ENCODE measurements around the gene ABCA8.

The ABCA8 gene

GRCh38 chr17:68897557-68897956 is 57.6 kb downstream of the ABCA8 start:
- no peak overlapping the region for H2AK5ac ChIP-seq (ENCODE audit: low read depth, low read length)
- no peak overlapping the region for H3K23ac ChIP-seq (ENCODE audit: low read depth, low read length, poor library complexity)
- H3K18ac ChIP-seq (ENCODE audit: low read length): no peak overlapping the region
- no peak overlapping the region for H2AFZ ChIP-seq (ENCODE audit: low read length)
- DNase-seq (ENCODE audit: low spot score): no peak
- H4K8ac ChIP-seq (ENCODE audit: low read depth, low read length): no peak overlapping the region
- no peak overlapping the region for H3K4ac ChIP-seq (ENCODE audit: low read length)
- no peaks in the 10 kb centered on the region for H3K4me1 ChIP-seq (ENCODE audit: control insufficient read depth in 2 of 2, insufficient read depth in 1 of 2, low read depth in 1 of 2, low read length in 2 of 2)
- H2BK5ac ChIP-seq (ENCODE audit: low read length): no peak overlapping the region
- H3K36me3 ChIP-seq (replicated peaks in 1 of 2; ENCODE audit: control insufficient read depth in 2 of 2, insufficient read depth in 2 of 2, low read length in 2 of 2): peaks cover 0 to 7% of the 10 kb centered on the region in 2 donors
- H2BK15ac ChIP-seq (ENCODE audit: low read length): no peak overlapping the region
- H3K27ac ChIP-seq (replicated peaks; ENCODE audit: low read length): no peak overlapping the region
- H3K9me3 ChIP-seq (replicated peaks in 1 of 2; ENCODE audit: control insufficient read depth in 2 of 2, insufficient read depth in 1 of 2, low read depth in 1 of 2, low read length in 2 of 2): peaks cover 0 to 11% of the 10 kb centered on the region in 2 donors
- no peak overlapping the region for H2BK12ac ChIP-seq (ENCODE audit: low read length)
- no peak overlapping the region for H3K14ac ChIP-seq (ENCODE audit: low read length)
- H3K27me3 ChIP-seq (ENCODE audit: control insufficient read depth in 3 of 3, insufficient read depth in 3 of 3, low read depth in 1 of 3, low read length in 3 of 3): no peaks in the 10 kb centered on the region
- no peak overlapping the region for H3K4me3 ChIP-seq (ENCODE audit: low read length in 2 of 2)
- H2BK120ac ChIP-seq (ENCODE audit: low read depth, low read length): no peak overlapping the region
- H3K79me1 ChIP-seq (ENCODE audit: low read depth, low read length): no peaks in the 10 kb centered on the region
- no peak overlapping the region for H3K9ac ChIP-seq (ENCODE audit: low read depth, low read length, poor library complexity)
- no peak overlapping the region for H3K4me2 ChIP-seq (ENCODE audit: insufficient read depth, low read length, poor library complexity, severe bottlenecking)
- no peak overlapping the region for H4K91ac ChIP-seq (ENCODE audit: low read depth, low read length, poor library complexity)

- no peak overlapping the region for H4K8ac ChIP-seq (ENCODE audit: low read depth, low read length)
- no peaks in the 10 kb centered on the region for H3K4me1 ChIP-seq (ENCODE audit: control insufficient read depth in 2 of 2, insufficient read depth in 1 of 2, low read depth in 1 of 2, low read length in 2 of 2)
- no peak overlapping the region for H2BK12ac ChIP-seq (ENCODE audit: low read length)
- H2AFZ ChIP-seq (ENCODE audit: low read length): no peak overlapping the region
- no peak overlapping the region for H2AK5ac ChIP-seq (ENCODE audit: low read depth, low read length)
- no peak overlapping the region for H3K4ac ChIP-seq (ENCODE audit: low read length)
- H2BK5ac ChIP-seq (ENCODE audit: low read length): no peak overlapping the region
- peaks cover 0 to 9% of the 10 kb centered on the region in 2 donors for H3K9me3 ChIP-seq (replicated peaks in 1 of 2; ENCODE audit: control insufficient read depth in 2 of 2, insufficient read depth in 1 of 2, low read depth in 1 of 2, low read length in 2 of 2)
- H2BK15ac ChIP-seq (ENCODE audit: low read length): no peak overlapping the region
- no peak for DNase-seq (ENCODE audit: low spot score)
- no peak overlapping the region for H3K14ac ChIP-seq (ENCODE audit: low read length)
- no peak overlapping the region for H3K9ac ChIP-seq (ENCODE audit: low read depth, low read length, poor library complexity)
- H3K36me3 ChIP-seq (replicated peaks in 1 of 2; ENCODE audit: control insufficient read depth in 2 of 2, insufficient read depth in 2 of 2, low read length in 2 of 2): no peaks in the 10 kb centered on the region
- no peak overlapping the region for H3K18ac ChIP-seq (ENCODE audit: low read length)
- H3K27ac ChIP-seq (replicated peaks; ENCODE audit: low read length): no peak overlapping the region
- no peak overlapping the region for H2BK120ac ChIP-seq (ENCODE audit: low read depth, low read length)
- H4K91ac ChIP-seq (ENCODE audit: low read depth, low read length, poor library complexity): no peak overlapping the region
- no CpG with 5 or more reads among the region's 5 CpGs for WGBS, 2 donors (ENCODE audit: extremely low coverage in 2 of 2, insufficient read length in 2 of 2, insufficient replicate concordance in 1 of 2)
- no peaks in the 10 kb centered on the region for H3K27me3 ChIP-seq (ENCODE audit: control insufficient read depth in 3 of 3, insufficient read depth in 3 of 3, low read depth in 1 of 3, low read length in 3 of 3)
- no peak overlapping the region for H3K4me2 ChIP-seq (ENCODE audit: insufficient read depth, low read length, poor library complexity, severe bottlenecking)
- H3K23ac ChIP-seq (ENCODE audit: low read depth, low read length, poor library complexity): no peak overlapping the region
- no peak overlapping the region for H3K4me3 ChIP-seq (ENCODE audit: low read length in 2 of 2)
- no peaks in the 10 kb centered on the region for H3K79me1 ChIP-seq (ENCODE audit: low read depth, low read length)
Observed at GRCh38 chr17:68892658-68893057, 62.5 kb downstream of the ABCA8 start.

GRCh38 chr17:68892193-68892592 is 63.0 kb downstream of the ABCA8 start:
- no peak for DNase-seq (ENCODE audit: low spot score)
- Histone ChIP-seq H2BK12ac (ENCODE audit: low read length) (no peak overlapping the region), H3K18ac (ENCODE audit: low read length) (no peak overlapping the region), H3K27me3 (ENCODE audit: control insufficient read depth in 3 of 3, insufficient read depth in 3 of 3, low read depth in 1 of 3, low read length in 3 of 3) (no peaks in the 10 kb centered on the region), H3K4ac (ENCODE audit: low read length) (no peak overlapping the region), H2BK15ac (ENCODE audit: low read length) (no peak overlapping the region), H4K91ac (ENCODE audit: low read depth, low read length, poor library complexity) (no peak overlapping the region), H3K14ac (ENCODE audit: low read length) (no peak overlapping the region), H3K23ac (ENCODE audit: low read depth, low read length, poor library complexity) (no peak overlapping the region), H3K4me2 (ENCODE audit: insufficient read depth, low read length, poor library complexity, severe bottlenecking) (no peak overlapping the region), H2BK5ac (ENCODE audit: low read length) (no peak overlapping the region), H2BK120ac (ENCODE audit: low read depth, low read length) (no peak overlapping the region), H3K27ac (replicated peaks; ENCODE audit: low read length) (no peak overlapping the region), H2AFZ (ENCODE audit: low read length) (no peak overlapping the region), H2AK5ac (ENCODE audit: low read depth, low read length) (no peak overlapping the region), H3K9me3 (replicated peaks in 1 of 2; ENCODE audit: control insufficient read depth in 2 of 2, insufficient read depth in 1 of 2, low read depth in 1 of 2, low read length in 2 of 2) (peaks cover 0 to 5% of the 10 kb centered on the region in 2 donors), H3K4me3 (ENCODE audit: low read length in 2 of 2) (no peak overlapping the region), H3K79me1 (ENCODE audit: low read depth, low read length) (no peaks in the 10 kb centered on the region), H3K9ac (ENCODE audit: low read depth, low read length, poor library complexity) (no peak overlapping the region), H3K4me1 (ENCODE audit: control insufficient read depth in 2 of 2, insufficient read depth in 1 of 2, low read depth in 1 of 2, low read length in 2 of 2) (no peaks in the 10 kb centered on the region), H3K36me3 (replicated peaks in 1 of 2; ENCODE audit: control insufficient read depth in 2 of 2, insufficient read depth in 2 of 2, low read length in 2 of 2) (no peaks in the 10 kb centered on the region), H4K8ac (ENCODE audit: low read depth, low read length) (no peak overlapping the region)
- no CpG with 5 or more reads among the region's 1 CpG for WGBS, 2 donors (ENCODE audit: extremely low coverage in 2 of 2, insufficient read length in 2 of 2, insufficient replicate concordance in 1 of 2)

- no peak overlapping the region for H3K4ac ChIP-seq (ENCODE audit: low read length)
- DNase-seq (ENCODE audit: low spot score): no peak
- H2BK12ac ChIP-seq (ENCODE audit: low read length): no peak overlapping the region
- H4K8ac ChIP-seq (ENCODE audit: low read depth, low read length): no peak overlapping the region
- H2AFZ ChIP-seq (ENCODE audit: low read length): no peak overlapping the region
- no peaks in the 10 kb centered on the region for H3K79me1 ChIP-seq (ENCODE audit: low read depth, low read length)
- H3K4me2 ChIP-seq (ENCODE audit: insufficient read depth, low read length, poor library complexity, severe bottlenecking): no peak overlapping the region
- H3K9me3 ChIP-seq (replicated peaks in 1 of 2; ENCODE audit: control insufficient read depth in 2 of 2, insufficient read depth in 1 of 2, low read depth in 1 of 2, low read length in 2 of 2): peaks cover 0 to 3% of the 10 kb centered on the region in 2 donors
- H2BK5ac ChIP-seq (ENCODE audit: low read length): no peak overlapping the region
- WGBS, 2 donors (ENCODE audit: extremely low coverage in 2 of 2, insufficient read length in 2 of 2, insufficient replicate concordance in 1 of 2): no CpG with 5 or more reads among the region's 3 CpGs
- H3K14ac ChIP-seq (ENCODE audit: low read length): no peak overlapping the region
- H3K4me3 ChIP-seq (ENCODE audit: low read length in 2 of 2): no peak overlapping the region
- H3K9ac ChIP-seq (ENCODE audit: low read depth, low read length, poor library complexity): no peak overlapping the region
- H3K18ac ChIP-seq (ENCODE audit: low read length): no peak overlapping the region
- H2BK120ac ChIP-seq (ENCODE audit: low read depth, low read length): no peak overlapping the region
- H2BK15ac ChIP-seq (ENCODE audit: low read length): no peak overlapping the region
- H3K27me3 ChIP-seq (ENCODE audit: control insufficient read depth in 3 of 3, insufficient read depth in 3 of 3, low read depth in 1 of 3, low read length in 3 of 3): no peaks in the 10 kb centered on the region
- no peak overlapping the region for H3K27ac ChIP-seq (replicated peaks; ENCODE audit: low read length)
- H3K4me1 ChIP-seq (ENCODE audit: control insufficient read depth in 2 of 2, insufficient read depth in 1 of 2, low read depth in 1 of 2, low read length in 2 of 2): no peaks in the 10 kb centered on the region
- H3K36me3 ChIP-seq (replicated peaks in 1 of 2; ENCODE audit: control insufficient read depth in 2 of 2, insufficient read depth in 2 of 2, low read length in 2 of 2): peaks cover 0 to 18% of the 10 kb centered on the region in 2 donors
- H2AK5ac ChIP-seq (ENCODE audit: low read depth, low read length): no peak overlapping the region
- H4K91ac ChIP-seq (ENCODE audit: low read depth, low read length, poor library complexity): no peak overlapping the region
- no peak overlapping the region for H3K23ac ChIP-seq (ENCODE audit: low read depth, low read length, poor library complexity)
Observed at GRCh38 chr17:68886401-68886800, 68.8 kb downstream of the ABCA8 start.

Data from neuronal stem cell (in vitro differentiated cells).